Pancreas (tissue), 10 donors: Measurements from ENCODE around the gene TMOD1. TPM values are rescaled to one million over a fixed set of nuclear protein-coding genes. Genes with fewer than 3 reads are reported as not detected.

Experiments
- ATAC-seq, 4 donors: fragments of 200-7000 bp; cut with Tn5 transposase; one replicate each; pipeline versions ENCODE4 v1.8.0 to v1.9.1; 2020; ENCODE audit warnings: mild to moderate bottlenecking in 4 of 4, moderate library complexity in 4 of 4
- DNase-seq, 6 donors: peaks; one replicate each; pipeline ENCODE4 v3.0.0-alpha.2; 2020
- FAIRE-seq: peaks from 2 replicates; lab custom pipeline; 2012; peaks lifted over from hg19 to GRCh38; lab: Jason Lieb, UNC
- H3K27ac ChIP-seq, 4 donors: fragments of 200-600 bp; sonication (generic); 1 replicate in 3 of 4; 2 replicates in 1 of 4; pipeline versions ENCODE4 v1.5.0 to v1.8.0; 2020
- H3K27me3 ChIP-seq, 4 donors: fragments of 200-600 bp; one replicate each; pipeline ENCODE4 v1.8.0; 2021
- H3K36me3 ChIP-seq, 3 donors: fragments of 200-600 bp; sonication (generic) in 1 of 3; one replicate each; pipeline versions ENCODE4 v1.5.0 to v1.8.0; 2020 to 2021
- H3K4me1 ChIP-seq, 3 donors: fragments of 200-600 bp; one replicate each; pipeline ENCODE4 v1.8.0; 2021
- H3K4me3 ChIP-seq, 4 donors: fragments of 200-600 bp; sonication (generic) in 2 of 4; one replicate each; pipeline versions ENCODE4 v1.5.0 to v1.8.0; 2020 to 2021
- H3K9me3 ChIP-seq, 4 donors: fragments of 200-600 bp; one replicate each; pipeline ENCODE4 v1.8.0; 2021
- CTCF ChIP-seq, 4 donors: fragments of 200-600 bp; sonication (generic) in 3 of 4; IDR thresholded peaks; one replicate each; pipeline versions ENCODE4 v1.5.0 to v1.8.0; 2021; ENCODE audit warnings: antibody characterized with exemption in 4 of 4
- WGBS, 2 donors: extraction: QIAGEN DNeasy Blood & Tissue Kit; methylation state at CpG; one replicate each; pipeline ENCODE4 v1.1.7; 2013; 5-methylcytosine and 5-hydroxymethylcytosine counted together
- intact Hi-C, 3 donors: fragments of 100-400 bp; cut with DNase I; formaldehyde crosslinking; loops; one replicate each; pipeline versions ENCODE4 v1.11.1 to v1.14.2; 2022
- polyA plus RNA-seq, 2 donors: library from polyadenylated mRNA; stranded (reverse); fragments of 200-250 nt; gene quantifications; one replicate each; pipeline ENCODE4 v1.2.3, GENCODE V29; 2013
- total RNA-seq, 6 donors: library from RNA; stranded (reverse); fragmentation: NEBNext Ultra II Directional in 4 of 6; extraction: Animal tissue kit (Norgen Biotek cat#: 25700) in 4 of 6; gene quantifications; one replicate each; pipeline versions ENCODE4 v1.2.1 to v1.2.4, GENCODE V29; 2021 to 2023
- donor health status: healthy with polysubstance abuse.
- donor health status: DM: no; HTN: no; CAD: no; lungs with moderate emphysema.
- donor health status: DM: no; HTN: no; CAD: no.
- donor health status: control.
- donor health status: control.
- donor health status: Bipolar disorder and iron deficiency.
- donor health status: DM: yes; HTN: yes; CAD: no.
- donor health status: DM: no; HTN: no; CAD: no.
- donor health status: DM: no; HTN: no; CAD: no.
- donor health status: DM: yes; HTN: yes; CAD: no.

TMOD1 gene
- total and polyA plus RNA-seq, 8 donors: 8.4 to 28.7 (median 12.3) TPM

GRCh38 chr9:97561501-97561900 is 60.0 kb downstream of the TMOD1 start:
- Histone ChIP-seq H3K27ac (no peak overlapping the region), H3K27me3 (no peaks in the 10 kb centered on the region), H3K9me3 (no peaks in the 10 kb centered on the region), H3K36me3 (no peaks in the 10 kb centered on the region), H3K4me1 (peaks cover 0 to 15% (median 7%) of the 10 kb centered on the region in 3 donors), H3K4me3 (no peak overlapping the region)
- FAIRE-seq (no peak), ATAC-seq (no peak), DNase-seq (no peak)
- 80 to 83% methylated on average over 3 of the region's 3 CpGs for whole genome bisulfite sequencing, 2 donors
- TF ChIP-seq CTCF (IDR thresholded peaks at IDR 0.05): no peak
- intact Hi-C loops: no loop called here

- ATAC-seq: no peak
- Histone ChIP-seq H3K4me1 (peaks cover 0 to 5% (median under 1%) of the 10 kb centered on the region in 3 donors), H3K27ac (no peak overlapping the region), H3K4me3 (no peak overlapping the region), H3K36me3 (no peaks in the 10 kb centered on the region), H3K27me3 (no peaks in the 10 kb centered on the region), H3K9me3 (no peaks in the 10 kb centered on the region)
- no peak for FAIRE-seq
- DNase-seq: no peak
- no peak for TF ChIP-seq CTCF (IDR thresholded peaks at IDR 0.05)
- intact Hi-C loops: no loop called here
- 93 to 95% methylated on average over 5 of the region's 5 CpGs for WGBS, 2 donors
Measured at GRCh38 chr9:97562542-97562941, 61.1 kb downstream of the TMOD1 start.

- Histone ChIP-seq H3K9me3 (no peaks in the 10 kb centered on the region), H3K27me3 (no peaks in the 10 kb centered on the region), H3K4me3 (no peak overlapping the region), H3K27ac (no peak overlapping the region), H3K4me1 (no peaks in the 10 kb centered on the region), H3K36me3 (no peaks in the 10 kb centered on the region)
- TF ChIP-seq CTCF (IDR thresholded peaks at IDR 0.05): no peak
- no peak for ATAC-seq
- DNase-seq: peak in 1 of 6 donors; percentile 6
- intact Hi-C loops: no loop called here
- FAIRE-seq: no peak
- WGBS, 2 donors: 83 to 84% methylated on average over 13 of the region's 13 CpGs
Measured at GRCh38 chr9:97563458-97564135, 62.1 kb downstream of the TMOD1 start.

- no peak for TF ChIP-seq CTCF (IDR thresholded peaks at IDR 0.05)
Measured at GRCh38 chr9:97564291-97565175, 63.1 kb downstream of the TMOD1 start.

More at GRCh38 chr9:97564291-97565175, 63.1 kb downstream of the TMOD1 start:
- no peaks in the 10 kb centered on the region for H3K27me3 ChIP-seq
- H3K4me3 ChIP-seq: no peak overlapping the region
- 52 to 53% methylated on average over 14 of the region's 14 CpGs for WGBS, 2 donors
- intact Hi-C loops: no loop called here
- ATAC-seq (peak in 3 of 4 donors; percentile 59 to 67 (median 67)), DNase-seq (peak in 1 of 6 donors; percentile 16), FAIRE-seq (no peak)
- H3K4me1 ChIP-seq: no peaks in the 10 kb centered on the region
- H3K36me3 ChIP-seq: no peaks in the 10 kb centered on the region
- H3K27ac ChIP-seq: no peak overlapping the region
- H3K9me3 ChIP-seq: no peaks in the 10 kb centered on the region
